Anterior cingulate cortex (tissue), 58 donors: ENCODE measurements around the gene SLC38A2.

Experiments used
- DNase-seq, 58 donors: peaks; one replicate each; lab custom pipeline; 2025; lab: John Stamatoyannopoulos, UW

SLC38A2 gene

DNA sequence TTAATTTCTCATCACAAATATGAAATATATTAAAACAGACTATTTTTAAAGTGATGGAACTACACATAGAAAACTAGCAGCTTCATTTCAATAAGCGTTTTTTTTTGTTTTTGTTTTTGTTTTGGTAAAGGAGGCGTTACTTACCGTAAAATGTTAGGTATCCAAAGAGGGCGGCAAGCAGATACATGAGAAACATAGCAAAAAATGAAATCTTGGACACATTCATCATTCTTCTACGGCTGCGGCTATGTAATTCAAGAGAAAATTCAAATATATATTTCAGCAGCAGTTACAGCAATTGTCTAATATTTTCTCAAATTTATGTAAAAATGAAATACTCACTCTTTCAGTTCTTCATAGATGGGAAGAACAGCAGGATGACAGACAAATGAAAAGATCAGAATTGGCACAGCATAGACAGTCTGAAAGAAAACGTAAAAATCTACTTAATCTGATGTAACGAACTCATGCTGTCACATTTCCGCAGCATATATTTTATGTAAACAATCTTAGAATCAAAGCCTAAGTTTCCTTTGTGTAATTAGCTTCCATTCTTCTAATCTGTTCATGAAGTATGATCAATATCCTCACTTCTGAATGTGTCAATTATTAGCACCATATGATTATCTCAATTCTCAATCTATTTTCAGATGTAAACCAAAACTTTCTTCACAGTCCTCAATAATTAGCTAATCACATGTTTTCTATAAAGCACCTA lies 8.8 kb downstream of the SLC38A2 start:
- DNase-seq: no peak

DNA sequence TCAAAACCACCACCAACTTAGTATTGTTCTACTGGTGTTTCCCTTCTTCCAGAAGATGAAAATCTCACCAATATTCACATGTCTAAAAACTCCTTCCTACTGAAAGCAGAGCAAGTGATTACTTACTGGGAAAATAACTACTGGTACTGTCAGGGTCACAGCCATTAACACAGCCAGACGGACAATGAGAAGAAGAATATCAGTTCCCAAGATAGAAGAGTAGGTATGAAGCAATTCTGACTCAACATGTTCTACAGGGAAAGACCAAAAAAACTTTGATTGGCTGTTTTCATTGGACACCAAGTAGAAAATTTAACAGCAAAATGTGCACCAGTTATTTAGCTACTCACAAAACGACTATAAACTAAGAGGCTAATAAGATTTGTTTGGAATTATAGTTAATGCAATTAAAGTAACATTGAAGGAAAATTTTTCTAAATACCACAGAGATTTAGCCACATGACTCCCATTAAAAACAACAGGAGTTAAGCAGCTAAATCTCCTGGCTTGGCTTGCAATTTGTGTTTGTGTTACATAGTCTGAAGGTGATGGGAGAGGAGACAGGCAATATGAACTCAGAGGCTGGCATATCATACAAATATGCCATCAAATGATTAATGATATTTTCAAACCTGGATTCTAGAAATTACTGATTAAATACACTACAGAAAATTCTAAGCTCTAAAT lies 9.5 kb downstream of the SLC38A2 start:
- no peak for DNase-seq

DNA sequence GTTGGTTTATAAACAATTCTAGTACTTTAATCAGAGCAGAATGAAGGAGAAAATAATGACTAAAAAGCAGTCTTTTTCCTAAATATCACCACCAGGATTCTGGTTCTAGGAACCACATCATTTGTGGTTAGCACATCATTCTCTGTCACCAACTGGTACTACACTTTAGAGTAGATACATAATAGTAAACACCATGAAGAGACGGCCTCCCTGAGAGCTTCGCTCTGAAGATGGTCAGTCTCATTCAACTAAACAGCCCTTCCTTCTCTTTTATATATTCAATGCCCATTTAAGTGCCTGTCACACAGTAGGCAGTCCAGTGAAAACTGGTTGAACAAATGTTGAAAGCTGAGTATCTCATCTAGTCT lies 10.9 kb downstream of the SLC38A2 start:
- no peak for DNase-seq

DNA sequence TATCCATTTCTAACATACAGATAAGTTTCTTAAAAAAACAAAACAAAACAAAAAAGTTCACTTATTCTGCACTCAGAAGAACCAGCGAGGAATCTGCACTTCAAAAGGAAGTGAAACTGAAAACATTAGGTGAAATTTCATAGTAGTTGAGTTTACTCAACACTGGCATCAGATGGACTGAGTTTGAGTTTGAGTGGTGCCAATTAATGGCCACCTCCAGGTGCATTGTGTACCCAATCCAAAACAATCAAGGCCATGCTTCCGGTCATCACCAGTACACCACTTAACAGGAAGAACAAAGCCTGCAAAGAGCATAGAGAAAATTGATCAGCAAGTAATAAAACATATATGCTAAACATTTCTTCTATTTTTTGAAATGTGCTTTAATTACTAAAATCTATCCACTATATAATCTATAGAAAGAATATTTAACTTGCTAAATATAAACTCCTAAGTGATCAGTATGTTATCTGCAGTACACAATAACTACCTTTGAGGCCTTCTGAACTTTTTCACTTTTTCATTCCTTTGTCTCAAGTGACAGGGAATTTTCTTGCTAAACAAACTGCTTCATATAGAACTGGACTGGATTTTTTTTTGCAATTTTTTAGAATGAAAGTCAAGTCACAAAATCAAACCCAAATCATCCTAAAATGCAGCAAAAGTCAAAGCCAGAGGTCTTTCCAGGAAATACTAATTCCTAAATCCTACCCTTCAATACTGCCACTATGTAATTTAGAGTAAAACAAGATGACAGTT lies 11.5 kb downstream of the SLC38A2 start:
- no peak for DNase-seq

DNA sequence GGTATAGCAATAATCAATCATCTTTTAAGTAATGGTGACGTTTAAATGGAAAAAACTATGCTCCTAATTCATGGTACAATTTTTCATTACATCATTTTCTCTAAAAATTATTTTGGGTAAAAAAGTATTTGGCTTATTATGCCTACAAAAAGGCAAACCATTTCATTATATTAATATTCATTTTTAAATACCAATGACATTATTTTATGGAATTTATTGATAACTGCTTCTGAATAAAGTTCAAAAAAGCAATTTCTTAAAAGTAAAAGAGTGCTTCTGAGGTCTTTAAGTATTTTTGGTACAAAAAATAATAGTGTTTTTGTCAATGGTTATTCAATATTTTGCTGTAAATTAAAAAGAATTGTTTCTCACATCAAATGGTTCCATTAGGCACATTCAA lies 12.2 kb downstream of the SLC38A2 start:
- no peak for DNase-seq

DNA sequence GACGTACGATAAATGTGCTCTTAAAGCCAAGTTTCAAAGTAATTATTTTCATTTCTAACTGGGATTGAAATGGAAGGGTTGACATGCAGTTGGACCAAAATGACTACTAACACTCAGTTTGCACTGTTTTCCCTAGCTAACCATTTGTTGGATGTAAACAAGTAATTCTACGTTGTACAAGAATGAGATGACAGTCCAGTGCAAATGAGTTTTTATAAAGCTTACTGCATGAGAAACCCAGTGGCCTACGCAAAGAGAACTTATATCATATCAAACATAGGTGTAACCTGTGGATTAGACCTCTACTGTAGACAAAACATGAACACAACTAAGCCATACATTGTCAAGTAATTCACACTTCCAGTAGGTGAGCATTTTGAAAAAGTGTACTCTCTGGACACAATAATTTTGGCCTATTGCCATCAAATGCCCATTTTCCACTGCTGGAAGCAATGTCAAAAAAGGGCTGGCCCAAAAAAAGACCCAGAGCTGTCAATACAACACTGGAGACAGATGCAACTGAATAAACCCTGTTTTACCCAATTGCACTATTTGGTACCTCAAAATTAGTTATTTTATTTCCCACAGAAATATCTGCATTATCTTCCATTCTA lies 12.8 kb downstream of the SLC38A2 start:
- DNase-seq: no peak

DNA sequence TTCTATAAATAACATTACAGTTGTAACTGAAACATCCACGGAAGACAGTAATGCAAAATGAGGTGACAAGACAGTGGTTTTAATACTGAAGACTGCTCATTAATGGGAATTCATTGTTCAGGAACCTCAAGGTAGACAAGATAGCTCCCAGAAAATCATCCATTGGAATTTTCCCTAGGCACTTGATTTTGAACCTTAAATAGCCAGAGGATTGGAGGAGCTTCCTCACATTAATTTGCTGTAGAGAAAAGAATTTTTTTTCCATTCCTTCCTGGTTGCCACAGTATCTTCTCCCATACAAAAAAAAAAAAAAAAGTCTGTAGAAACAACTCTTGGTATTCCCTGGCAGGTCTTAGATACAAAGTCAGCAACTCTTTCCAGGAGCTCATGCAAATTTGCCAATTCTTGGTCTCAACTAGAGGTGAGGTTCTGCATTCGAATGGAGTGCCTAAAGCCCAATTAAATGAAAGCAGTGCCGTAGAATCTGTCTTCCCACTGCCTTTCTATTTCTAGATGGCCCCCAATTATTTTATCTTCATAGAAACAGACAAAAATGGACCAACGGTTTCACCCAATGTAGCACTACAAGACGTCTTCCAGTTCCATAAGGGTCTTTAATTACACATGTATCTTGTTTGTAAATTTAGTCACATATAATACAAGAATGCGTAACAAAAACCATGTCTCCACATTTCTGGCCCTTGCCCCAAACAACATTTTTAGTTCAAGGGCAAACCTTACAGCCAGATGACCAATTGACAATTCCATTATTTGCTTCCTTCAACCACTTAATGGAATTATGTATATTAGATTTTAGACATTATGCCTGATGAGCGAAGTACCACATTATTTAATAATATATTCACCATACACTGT lies 13.5 kb downstream of the SLC38A2 start:
- no peak for DNase-seq

DNA sequence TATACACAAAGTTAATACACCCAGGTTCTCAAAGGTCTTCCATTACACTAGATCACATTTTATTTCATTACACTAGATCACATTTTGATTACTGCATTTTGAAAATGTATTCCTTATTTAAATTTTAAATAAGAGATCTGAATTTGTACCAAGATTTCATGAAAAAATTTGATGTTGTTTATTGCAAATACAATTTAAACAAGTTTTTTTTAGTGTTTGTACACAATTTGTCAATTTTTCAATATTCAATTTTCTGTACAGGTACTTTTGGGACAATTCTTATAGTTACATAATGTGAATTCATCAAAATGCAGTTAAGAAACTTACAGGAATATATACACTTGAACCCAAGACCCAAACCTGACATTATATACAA lies 14.3 kb downstream of the SLC38A2 start:
- no peak for DNase-seq

DNA sequence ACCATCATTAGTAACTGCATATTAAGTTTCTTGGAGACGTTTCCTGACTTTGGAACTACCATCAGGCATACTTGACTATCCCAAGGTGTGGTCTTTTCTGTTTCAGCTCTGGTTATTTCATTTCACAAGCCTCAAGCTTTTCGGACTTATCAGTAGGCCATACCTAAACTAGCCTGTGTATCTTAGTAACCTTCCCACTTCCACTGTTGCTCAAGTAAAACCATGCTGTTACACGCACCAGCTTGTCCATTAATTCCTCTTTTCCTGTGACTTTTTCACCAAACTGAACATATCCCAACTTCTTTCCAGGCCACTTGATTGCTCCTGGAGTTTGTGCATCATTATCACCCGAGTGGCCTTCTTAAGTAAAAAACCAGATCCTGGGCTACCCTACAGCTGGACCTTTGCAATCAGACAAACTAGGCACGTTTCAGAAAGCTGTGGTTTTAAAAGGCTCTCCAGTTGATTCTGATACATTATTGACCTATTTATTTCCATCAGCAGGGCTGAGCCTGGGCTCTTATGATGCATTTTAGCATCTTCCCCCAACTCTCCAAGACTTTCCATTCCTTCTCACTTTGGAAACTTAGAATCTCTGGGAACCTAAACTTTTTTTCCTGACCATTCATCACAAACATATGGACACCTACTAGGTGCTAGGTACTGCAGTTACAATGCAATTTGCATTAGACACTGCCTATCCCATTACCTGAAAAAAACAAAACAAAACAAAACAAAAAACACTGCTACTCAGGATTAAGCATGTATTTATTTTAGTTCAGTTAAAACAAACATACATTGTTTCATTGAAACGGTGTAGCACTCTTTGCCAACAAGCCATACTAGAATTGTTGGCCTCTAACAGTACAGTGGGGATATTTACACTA lies 14.9 kb downstream of the SLC38A2 start:
- no peak for DNase-seq

DNA sequence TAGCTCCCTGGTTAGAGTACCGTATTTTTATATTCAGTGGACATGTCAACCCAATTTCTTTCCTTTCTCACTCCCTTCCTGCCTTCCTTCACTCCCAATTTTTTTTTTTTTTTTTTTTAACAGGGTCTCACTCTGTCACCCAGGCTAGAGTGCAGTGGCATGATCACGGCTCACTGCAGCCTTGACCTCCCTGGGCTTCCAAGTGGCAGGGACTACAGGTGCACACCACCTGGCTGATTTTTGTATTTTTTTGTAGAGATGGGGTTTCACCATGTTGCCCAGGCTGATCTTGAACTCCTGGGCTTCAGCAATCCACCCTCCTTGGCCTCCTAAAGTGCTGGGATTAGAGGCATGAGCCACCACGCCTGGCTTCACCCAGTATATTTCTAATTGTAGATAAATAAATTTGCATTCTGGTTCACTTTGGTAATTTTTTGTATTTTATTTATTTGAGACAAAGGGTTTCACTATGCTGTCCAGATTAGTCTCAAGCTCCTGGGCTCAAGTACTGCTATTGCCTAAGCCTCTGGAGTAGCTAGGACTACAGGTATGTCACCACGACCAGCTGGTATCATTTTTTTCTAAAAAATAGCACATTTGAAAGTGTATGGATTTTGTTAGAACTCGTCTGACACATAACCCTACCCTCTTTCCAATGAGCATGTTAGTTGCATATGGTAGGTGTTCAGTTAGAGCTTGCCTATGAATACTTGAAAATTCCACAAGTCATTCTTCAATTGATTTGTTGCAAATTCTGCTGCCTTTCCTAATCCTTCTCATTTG lies 15.7 kb downstream of the SLC38A2 start:
- DNase-seq: no peak

DNA sequence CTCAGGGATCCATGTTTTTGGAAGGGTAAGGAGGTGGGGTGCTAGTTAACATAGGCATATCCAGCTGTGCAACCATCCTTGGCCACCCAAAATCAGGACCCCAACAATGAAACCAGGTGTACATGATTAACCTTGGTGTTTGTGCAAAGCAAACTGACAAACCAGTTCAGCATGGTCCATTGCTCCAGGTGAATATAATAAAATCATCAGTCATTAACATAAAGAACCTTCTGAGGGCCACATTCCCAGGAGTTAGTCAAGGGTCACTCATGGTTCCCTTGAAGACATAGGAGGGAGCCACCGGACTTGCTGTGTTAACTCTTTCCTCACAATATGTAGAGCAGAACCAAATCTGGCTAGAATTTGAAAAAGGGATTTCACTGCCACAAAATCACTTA lies 17.8 kb downstream of the SLC38A2 start:
- no peak for DNase-seq

DNA sequence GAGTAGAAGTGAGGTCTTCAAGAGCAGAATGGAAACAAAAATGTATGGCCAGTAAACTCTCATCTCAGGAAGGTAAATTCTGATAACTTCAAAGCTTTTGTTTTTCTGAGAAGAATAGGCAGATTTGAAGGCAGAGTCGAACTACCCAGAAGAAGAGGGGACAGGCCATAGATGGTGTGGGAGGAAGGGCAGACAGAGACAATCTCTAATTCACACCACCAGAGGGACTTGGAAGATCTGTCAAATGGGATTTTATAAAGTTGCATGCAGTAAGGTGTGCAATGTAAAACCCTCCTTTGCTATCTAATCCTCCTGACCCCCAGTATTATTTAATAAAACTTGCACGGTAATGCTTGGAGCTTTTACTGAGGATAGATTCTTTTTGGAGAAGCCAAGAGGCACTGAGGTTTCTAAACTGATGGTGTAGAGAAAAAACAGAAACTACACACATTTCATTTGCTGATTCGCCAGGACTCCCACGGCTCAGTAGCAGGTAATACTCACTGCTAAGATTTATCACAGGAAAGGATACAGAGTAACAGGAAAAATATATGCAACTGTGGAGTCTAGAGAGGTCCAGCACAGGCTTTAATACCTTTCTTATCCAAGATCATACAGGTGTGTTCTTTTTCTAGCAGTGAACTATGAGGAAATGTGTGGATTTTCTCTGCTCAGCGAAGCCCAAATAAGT lies 18.3 kb downstream of the SLC38A2 start:
- DNase-seq: no peak

DNA sequence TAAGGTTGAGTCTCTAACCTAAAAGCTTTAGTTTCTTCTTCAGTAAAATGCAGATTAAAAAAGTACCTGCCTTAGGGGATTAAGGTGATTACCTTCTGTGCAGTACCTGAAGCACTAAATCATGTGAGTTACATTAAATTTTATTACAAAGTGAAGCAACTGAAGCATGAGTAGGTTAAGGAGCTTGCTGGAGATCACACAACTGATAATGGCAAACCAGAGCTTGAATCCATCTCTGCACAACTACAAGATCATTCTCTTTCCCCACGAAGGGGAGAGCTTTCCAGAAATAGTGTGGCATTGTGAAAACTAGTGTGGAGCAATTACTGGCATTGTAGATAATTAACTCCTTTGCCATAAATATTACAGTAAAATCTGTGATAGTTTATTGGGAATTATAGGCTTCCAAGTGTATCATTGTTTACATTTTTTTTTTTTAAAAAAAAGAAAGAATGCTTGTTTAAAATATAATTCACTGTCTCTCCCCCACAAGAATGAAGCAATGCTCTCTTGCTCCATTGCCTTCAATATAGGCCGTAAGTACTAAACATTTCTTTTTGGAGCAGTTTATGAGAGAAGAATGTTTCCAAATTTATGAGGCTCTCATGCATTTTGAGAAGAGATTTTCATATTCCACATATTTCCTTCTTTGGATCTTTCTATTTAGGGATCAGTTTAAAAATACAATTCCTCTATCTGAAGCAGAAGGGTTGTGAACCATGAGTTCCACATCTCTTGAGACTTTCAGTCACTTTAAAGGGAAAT lies 20.5 kb downstream of the SLC38A2 start:
- DNase-seq: no peak

DNA sequence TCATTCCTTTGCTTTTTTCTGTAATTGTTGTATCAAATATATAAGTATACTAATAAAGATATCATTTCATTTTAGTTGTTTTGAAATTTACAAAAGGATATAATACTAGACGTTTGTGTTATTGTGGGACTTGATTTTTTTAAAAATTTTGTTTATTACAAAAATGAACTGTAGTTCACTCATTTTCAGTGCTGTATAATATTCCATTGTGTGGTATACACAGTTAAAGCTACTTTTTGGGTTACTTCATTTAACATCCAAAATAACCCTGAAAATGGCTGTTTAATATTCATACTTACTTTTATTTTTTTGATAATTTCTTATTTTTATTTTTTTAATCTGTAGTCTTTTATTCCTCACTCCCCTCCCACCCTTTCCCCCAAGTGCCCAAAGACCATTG lies 21.4 kb downstream of the SLC38A2 start:
- no peak for DNase-seq

DNA sequence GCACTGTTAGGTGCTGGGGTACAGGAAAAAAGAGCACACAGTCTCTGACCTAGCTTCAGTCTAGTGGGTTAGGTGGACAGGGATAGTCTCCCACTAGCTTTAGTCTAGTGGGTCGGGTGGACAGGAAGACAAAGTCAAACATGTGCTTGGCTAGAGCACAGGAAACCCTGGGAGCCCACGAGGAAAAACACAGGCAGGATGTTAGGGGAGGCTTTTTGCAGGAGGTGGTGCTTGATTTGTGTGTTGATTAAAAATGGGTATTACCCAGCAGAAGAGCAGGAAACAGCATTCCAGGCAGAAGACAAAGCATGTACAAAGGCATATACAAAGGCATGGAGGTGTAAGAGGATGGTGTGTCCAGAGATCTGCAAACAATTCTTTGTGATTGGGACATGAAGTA lies 23.3 kb downstream of the SLC38A2 start:
- no peak for DNase-seq

DNA sequence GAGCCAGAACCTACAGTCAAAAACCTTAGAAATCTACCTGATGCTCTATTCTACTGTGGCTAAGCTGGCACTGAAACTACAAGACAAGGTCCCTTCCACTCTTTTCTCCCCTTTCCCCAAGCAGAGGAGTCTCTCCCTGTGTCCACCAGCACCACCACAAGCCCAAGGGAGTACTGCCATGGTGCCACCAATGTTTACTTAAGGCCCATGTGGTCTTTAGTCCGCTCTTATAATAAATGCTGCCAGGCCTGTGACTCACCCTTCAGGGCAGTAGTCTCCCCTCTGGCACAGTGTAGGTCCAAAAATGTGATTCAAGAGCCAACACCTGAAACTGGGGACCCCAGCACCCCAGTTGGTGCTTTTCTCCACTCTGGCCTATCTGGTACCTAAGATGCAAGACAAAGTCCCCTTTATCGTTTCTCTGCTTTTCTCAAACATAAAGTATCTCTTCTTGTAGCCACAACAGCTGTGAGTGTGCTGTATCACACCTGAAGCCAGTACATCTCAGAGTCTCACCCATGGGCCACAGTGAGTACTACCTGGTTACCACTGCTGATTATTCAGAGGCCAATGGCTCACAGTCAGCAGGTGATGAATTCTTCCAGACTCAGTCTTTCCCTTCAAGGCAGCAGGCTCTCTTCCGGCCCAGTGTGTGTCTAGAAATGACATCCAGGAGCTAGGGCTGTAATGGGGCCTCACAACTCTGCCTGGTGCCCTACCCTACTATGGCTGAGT lies 29.3 kb downstream of the SLC38A2 start:
- DNase-seq: no peak
